Effector memory CD8-positive, alpha-beta T cell (primary cell): Measurements from ENCODE around the gene DIS3L2.

ENCODE experiments used
- ATAC-seq: fragments of 150-1000 bp; cut with Tn5 transposase; replicated peaks from 2 replicates; pipeline ENCODE4 v1.10.0; 2021; ENCODE audit warnings: mild to moderate bottlenecking, moderate library complexity
- DNase-seq, 3 experiments: peaks; one replicate each; pipeline ENCODE4 v3.0.0; 2021
- H3K27ac Mint-ChIP-seq, 2 donors: one replicate each; pipeline ENCODE4 v1.8.0; 2022; ENCODE audit warnings: mild to moderate bottlenecking in 2 of 2, mixed read lengths in 2 of 2, moderate library complexity in 2 of 2
- H3K27me3 Mint-ChIP-seq, 2 donors: one replicate each; pipeline ENCODE4 v1.8.0; 2022; ENCODE audit warnings: mixed read lengths in 2 of 2
- H3K36me3 Mint-ChIP-seq: one replicate; pipeline ENCODE4 v1.8.0; 2022; ENCODE audit warnings: mild to moderate bottlenecking, moderate library complexity, mixed read lengths; ENCODE audit not compliant: insufficient read depth
- H3K4me1 Mint-ChIP-seq, 2 donors: one replicate each; pipeline ENCODE4 v1.8.0; 2022; ENCODE audit warnings: low read depth in 2 of 2, mixed read lengths in 2 of 2
- H3K4me3 Mint-ChIP-seq, 2 donors: one replicate each; pipeline ENCODE4 v1.8.0; 2022; ENCODE audit warnings: mild to moderate bottlenecking in 2 of 2, mixed read lengths in 2 of 2, moderate library complexity in 2 of 2
- H3K9me3 Mint-ChIP-seq, 2 donors: one replicate each; pipeline ENCODE4 v1.8.0; 2022; ENCODE audit warnings: mixed read lengths in 2 of 2

Gene DIS3L2

GRCh38 chr2:232038881-232039485 is 77.5 kb downstream of the DIS3L2 start:
- no peak for ATAC-seq
- H3K4me1 Mint-ChIP-seq: peaks cover 16 to 48% of the 10 kb centered on the region in 2 donors
- no peaks in the 10 kb centered on the region for H3K9me3 Mint-ChIP-seq
- no peak overlapping the region for H3K4me3 Mint-ChIP-seq
- no peaks in the 10 kb centered on the region for H3K36me3 Mint-ChIP-seq
- H3K27me3 Mint-ChIP-seq: no peaks in the 10 kb centered on the region
- DNase-seq: no peak
- H3K27ac Mint-ChIP-seq: no peak overlapping the region

GRCh38 chr2:232042911-232043574 is 81.5 kb downstream of the DIS3L2 start:
- H3K4me3 Mint-ChIP-seq: no peak overlapping the region
- H3K9me3 Mint-ChIP-seq: no peaks in the 10 kb centered on the region
- no peak for ATAC-seq
- no peak for DNase-seq
- no peaks in the 10 kb centered on the region for H3K27me3 Mint-ChIP-seq
- H3K27ac Mint-ChIP-seq: no peak overlapping the region
- peaks cover 15 to 32% of the 10 kb centered on the region in 2 donors for H3K4me1 Mint-ChIP-seq
- no peaks in the 10 kb centered on the region for H3K36me3 Mint-ChIP-seq

GRCh38 chr2:232043966-232044365 is 82.5 kb downstream of the DIS3L2 start:
- DNase-seq (no peak), ATAC-seq (no peak)
- Mint-ChIP-seq H3K27ac (no peak overlapping the region), H3K4me1 (peaks cover 12 to 26% of the 10 kb centered on the region in 2 donors), H3K9me3 (no peaks in the 10 kb centered on the region), H3K27me3 (no peaks in the 10 kb centered on the region), H3K4me3 (no peak overlapping the region), H3K36me3 (no peaks in the 10 kb centered on the region)

- Mint-ChIP-seq H3K4me3 (no peak overlapping the region), H3K27ac (no peak overlapping the region), H3K9me3 (no peaks in the 10 kb centered on the region), H3K36me3 (no peaks in the 10 kb centered on the region), H3K4me1 (peaks cover 14% of the 10 kb centered on the region in 2 donors), H3K27me3 (no peaks in the 10 kb centered on the region)
- DNase-seq (no peak), ATAC-seq (no peak)
These were observed 87.8 kb downstream of the DIS3L2 start for GRCh38 chr2:232049350-232049749.

GRCh38 chr2:232052591-232052990 is 91.1 kb downstream of the DIS3L2 start:
- no peaks in the 10 kb centered on the region for H3K27me3 Mint-ChIP-seq
- no peak overlapping the region for H3K27ac Mint-ChIP-seq
- peaks cover 10 to 13% of the 10 kb centered on the region in 2 donors for H3K4me1 Mint-ChIP-seq
- H3K9me3 Mint-ChIP-seq: no peaks in the 10 kb centered on the region
- no peak for DNase-seq
- ATAC-seq: no peak
- H3K36me3 Mint-ChIP-seq: no peaks in the 10 kb centered on the region
- H3K4me3 Mint-ChIP-seq: no peak overlapping the region

- Mint-ChIP-seq H3K9me3 (no peaks in the 10 kb centered on the region), H3K27ac (no peak overlapping the region), H3K36me3 (no peaks in the 10 kb centered on the region), H3K4me3 (no peak overlapping the region), H3K4me1 (peaks cover 10 to 21% of the 10 kb centered on the region in 2 donors), H3K27me3 (no peaks in the 10 kb centered on the region)
- ATAC-seq: no peak
- no peak for DNase-seq
These were observed 92.3 kb downstream of the DIS3L2 start for GRCh38 chr2:232053777-232054176.

GRCh38 chr2:232058063-232058877 is 96.8 kb downstream of the DIS3L2 start:
- ATAC-seq: no peak
- no peak overlapping the region for H3K27ac Mint-ChIP-seq
- peaks cover 9 to 29% of the 10 kb centered on the region in 2 donors for H3K4me1 Mint-ChIP-seq
- no peak for DNase-seq
- no peaks in the 10 kb centered on the region for H3K27me3 Mint-ChIP-seq
- peaks cover 0 to 2% of the 10 kb centered on the region in 2 donors for H3K9me3 Mint-ChIP-seq
- H3K4me3 Mint-ChIP-seq: no peak overlapping the region
- no peaks in the 10 kb centered on the region for H3K36me3 Mint-ChIP-seq

- DNase-seq (no peak), ATAC-seq (no peak)
- peaks cover 0 to 2% of the 10 kb centered on the region in 2 donors for H3K9me3 Mint-ChIP-seq
- no peak overlapping the region for H3K4me3 Mint-ChIP-seq
- no peaks in the 10 kb centered on the region for H3K36me3 Mint-ChIP-seq
- no peak overlapping the region for H3K27ac Mint-ChIP-seq
- no peaks in the 10 kb centered on the region for H3K27me3 Mint-ChIP-seq
- H3K4me1 Mint-ChIP-seq: peaks cover 8 to 29% of the 10 kb centered on the region in 2 donors
These were observed 97.4 kb downstream of the DIS3L2 start for GRCh38 chr2:232058931-232059330.

GRCh38 chr2:232061265-232061664 is 99.8 kb downstream of the DIS3L2 start:
- Mint-ChIP-seq H3K4me1 (peaks cover 11 to 43% of the 10 kb centered on the region in 2 donors), H3K9me3 (peaks cover 0 to 2% of the 10 kb centered on the region in 2 donors), H3K36me3 (no peaks in the 10 kb centered on the region), H3K27me3 (no peaks in the 10 kb centered on the region), H3K4me3 (no peak overlapping the region), H3K27ac (peak overlapping the region in 1 of 2 donors; percentile 13)
- DNase-seq (no peak), ATAC-seq (no peak)

- Mint-ChIP-seq H3K36me3 (peaks cover 2% of the 10 kb centered on the region), H3K9me3 (no peaks in the 10 kb centered on the region), H3K4me1 (peaks cover 28 to 43% of the 10 kb centered on the region in 2 donors), H3K27ac (peak overlapping the region in 1 of 2 donors; percentile 7), H3K27me3 (no peaks in the 10 kb centered on the region), H3K4me3 (no peak overlapping the region)
- DNase-seq (no peak), ATAC-seq (no peak)
These were observed 111.5 kb downstream of the DIS3L2 start for GRCh38 chr2:232073026-232073425.

- peaks cover 3% of the 10 kb centered on the region for H3K36me3 Mint-ChIP-seq
- H3K27ac Mint-ChIP-seq: no peak overlapping the region
- peaks cover 28 to 46% of the 10 kb centered on the region in 2 donors for H3K4me1 Mint-ChIP-seq
- H3K9me3 Mint-ChIP-seq: no peaks in the 10 kb centered on the region
- no peaks in the 10 kb centered on the region for H3K27me3 Mint-ChIP-seq
- no peak for DNase-seq
- H3K4me3 Mint-ChIP-seq: no peak overlapping the region
- ATAC-seq: no peak
These were observed 112.2 kb downstream of the DIS3L2 start for GRCh38 chr2:232073699-232074098.

GRCh38 chr2:232075080-232075479 is 113.6 kb downstream of the DIS3L2 start:
- DNase-seq: no peak
- Mint-ChIP-seq H3K9me3 (no peaks in the 10 kb centered on the region), H3K36me3 (peaks cover 3% of the 10 kb centered on the region), H3K4me3 (no peak overlapping the region), H3K27ac (no peak overlapping the region), H3K27me3 (no peaks in the 10 kb centered on the region), H3K4me1 (peaks cover 27 to 40% of the 10 kb centered on the region in 2 donors)
- no peak for ATAC-seq

GRCh38 chr2:232075859-232076258 is 114.3 kb downstream of the DIS3L2 start:
- Mint-ChIP-seq H3K4me3 (no peak overlapping the region), H3K4me1 (peaks cover 27 to 40% of the 10 kb centered on the region in 2 donors), H3K36me3 (peaks cover 3% of the 10 kb centered on the region), H3K27me3 (no peaks in the 10 kb centered on the region), H3K27ac (no peak overlapping the region), H3K9me3 (no peaks in the 10 kb centered on the region)
- ATAC-seq (no peak), DNase-seq (no peak)
